ENCODE results near the gene MAP3K20.
"Not testable (repeated sequence)": the region's sequence is repeated elsewhere in the genome, so short reads cannot be mapped to it uniquely, and the experiment has no call there.

Gene MAP3K20

DNA sequence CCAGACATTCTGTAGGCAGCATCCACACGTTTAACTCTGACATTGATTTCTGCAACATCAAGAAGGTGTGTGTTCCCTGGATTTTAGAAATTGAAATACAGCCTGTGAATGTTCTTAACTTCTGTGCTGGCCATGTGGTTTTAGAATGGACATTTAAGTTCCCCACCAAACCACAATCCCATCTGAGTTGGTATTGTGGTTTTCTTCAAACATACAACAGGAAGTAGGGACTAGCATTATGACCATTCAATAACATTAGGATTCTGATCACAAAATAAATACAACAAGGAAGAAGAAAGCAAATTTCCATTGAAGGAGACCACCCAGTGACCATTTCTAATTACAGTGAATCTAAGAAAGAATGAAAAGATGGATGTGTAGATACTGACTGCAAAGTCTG is 51.2 kb downstream of the MAP3K20 start:
- DNase-seq = no peak

DNA sequence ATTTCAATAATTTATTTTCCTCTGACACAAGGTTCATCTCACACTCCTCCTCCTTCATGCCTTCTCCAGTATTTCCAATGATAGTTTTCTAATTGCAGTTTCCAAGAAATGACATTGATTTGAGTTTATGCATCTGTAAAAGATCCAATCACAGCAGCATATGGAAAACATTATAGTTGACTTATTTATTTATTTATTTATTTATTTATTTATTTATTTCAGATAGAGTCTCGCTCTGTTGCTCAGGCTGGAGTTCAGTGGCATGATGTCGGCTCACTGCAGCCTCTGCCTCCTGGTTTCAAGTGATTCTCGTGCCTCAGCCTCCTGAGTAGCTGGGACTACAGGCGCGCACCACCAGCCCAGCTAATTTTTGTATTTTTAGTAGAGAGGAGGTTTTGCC is 52.5 kb downstream of the MAP3K20 start:
- DNase-seq = not testable (repeated sequence)

DNA sequence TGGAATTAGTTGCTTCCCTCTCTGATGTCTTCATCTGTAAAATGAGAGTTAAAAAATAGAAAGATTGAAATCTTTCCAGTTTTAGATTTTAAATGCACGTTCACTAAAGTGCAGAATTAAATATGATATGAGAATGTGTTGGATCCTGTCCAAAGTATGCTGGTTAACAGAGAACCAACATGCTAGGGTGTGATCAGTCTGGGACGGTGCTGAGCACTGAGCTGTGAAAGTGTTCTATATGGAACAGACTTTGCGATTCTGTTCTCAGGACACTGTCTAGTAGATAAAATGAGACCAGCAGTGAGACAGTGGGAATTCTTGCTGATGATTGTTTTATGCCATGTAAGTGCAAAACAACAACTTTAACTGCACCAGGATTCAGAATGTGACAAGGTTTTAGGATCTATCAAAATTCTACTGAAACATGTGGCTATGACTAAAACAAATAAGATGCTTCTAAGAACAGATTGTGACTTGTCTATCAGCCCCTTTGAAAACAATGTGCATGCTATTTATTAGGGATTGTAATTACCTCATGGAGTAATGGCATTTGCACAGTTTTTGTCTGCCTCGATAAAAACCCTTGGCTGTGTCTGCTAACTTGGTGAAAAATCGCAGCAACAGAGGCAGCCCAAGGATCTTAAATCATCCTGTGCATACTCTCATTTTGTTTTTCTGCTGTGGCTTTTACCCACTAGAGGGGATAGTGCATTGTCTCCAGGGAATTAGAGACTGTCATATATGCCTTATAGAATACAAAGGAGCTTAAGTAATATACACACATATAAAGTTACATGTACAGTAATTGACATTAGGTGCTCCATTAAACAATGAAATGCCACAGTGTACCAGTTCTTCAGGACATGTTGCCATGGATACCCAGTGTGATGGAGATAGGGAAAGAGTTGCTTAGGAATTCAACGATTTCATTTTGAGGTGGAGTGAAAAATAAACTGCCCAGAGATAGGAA is 55.1 kb downstream of the MAP3K20 start:
- no peak for DNase-seq

DNA sequence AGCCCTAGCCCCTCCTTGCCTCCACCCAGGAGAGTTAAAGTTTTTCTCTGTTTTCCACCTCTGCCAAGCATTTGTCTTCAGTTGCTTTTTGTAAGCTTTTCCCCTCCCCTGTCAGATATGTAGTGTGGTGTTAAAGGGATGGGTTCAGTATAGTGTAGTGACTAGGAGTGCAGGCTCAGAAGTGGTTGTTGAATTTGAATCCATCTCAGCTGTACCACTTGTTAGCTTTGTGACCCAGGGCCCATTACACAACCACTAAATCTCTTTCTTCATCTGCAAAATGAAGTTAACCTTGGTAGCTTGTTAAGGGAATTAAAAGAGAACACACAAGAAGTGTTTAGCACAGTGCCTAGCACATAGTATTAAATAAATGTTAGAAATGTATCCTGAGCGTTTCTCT is 56.9 kb downstream of the MAP3K20 start:
- no peak for DNase-seq

DNA sequence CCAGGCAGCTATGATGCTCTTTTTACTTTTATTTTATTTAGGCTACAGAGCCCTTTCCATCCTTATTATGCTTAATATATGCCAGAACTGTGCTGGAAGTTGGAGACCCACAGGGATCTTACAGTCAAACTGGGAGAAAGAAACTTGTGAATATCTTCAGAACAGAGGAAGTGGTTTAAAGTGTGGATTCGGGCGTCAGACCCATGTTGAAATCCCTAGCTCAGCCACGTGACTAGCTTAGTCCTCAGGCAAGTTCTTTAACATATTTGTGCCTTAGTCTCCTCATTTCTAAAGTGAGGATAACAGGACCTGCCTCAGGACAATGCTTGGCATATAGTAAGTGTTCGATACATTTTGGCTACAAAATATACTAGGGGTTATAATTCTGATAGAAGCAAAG is 59.1 kb downstream of the MAP3K20 start:
- no peak for DNase-seq

DNA sequence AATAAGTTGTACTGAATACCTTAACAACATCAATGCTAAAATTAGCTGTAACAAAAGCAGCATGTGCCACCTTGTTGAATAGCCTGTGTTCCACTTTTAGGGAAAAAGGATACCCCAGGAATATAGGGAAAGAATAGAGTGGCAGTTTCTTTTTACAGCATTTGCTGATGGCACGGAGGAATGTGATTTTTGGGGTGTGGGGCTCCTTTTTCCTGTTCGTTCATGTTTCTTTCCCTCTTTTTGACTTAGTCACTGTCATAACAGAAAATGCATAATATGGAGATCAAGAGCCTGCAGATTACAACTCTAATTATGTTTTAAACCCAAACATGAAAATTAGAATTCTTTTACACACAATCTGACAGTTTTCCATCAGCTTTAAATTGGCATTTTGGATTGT is 60.4 kb downstream of the MAP3K20 start:
- DNase-seq = no peak

DNA sequence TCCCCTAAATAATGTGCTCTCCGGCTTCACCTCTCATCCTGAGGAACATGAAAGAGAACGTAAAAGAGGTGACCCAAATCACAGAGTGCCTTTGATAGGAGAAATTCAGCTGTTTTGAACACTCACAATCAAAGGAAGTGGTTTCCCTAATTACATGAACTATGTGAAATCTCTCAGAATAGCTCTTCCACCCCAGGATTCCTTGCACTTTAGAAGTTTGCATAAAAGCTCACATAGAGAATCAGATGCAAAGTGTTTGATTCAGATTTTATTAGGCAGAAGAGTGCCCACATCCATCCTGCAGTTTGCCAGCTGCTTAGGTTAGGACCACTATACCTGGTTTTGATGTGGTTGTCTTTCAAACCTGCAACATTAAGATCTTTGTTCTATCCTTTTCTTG is 61.0 kb downstream of the MAP3K20 start:
- no peak for DNase-seq

DNA sequence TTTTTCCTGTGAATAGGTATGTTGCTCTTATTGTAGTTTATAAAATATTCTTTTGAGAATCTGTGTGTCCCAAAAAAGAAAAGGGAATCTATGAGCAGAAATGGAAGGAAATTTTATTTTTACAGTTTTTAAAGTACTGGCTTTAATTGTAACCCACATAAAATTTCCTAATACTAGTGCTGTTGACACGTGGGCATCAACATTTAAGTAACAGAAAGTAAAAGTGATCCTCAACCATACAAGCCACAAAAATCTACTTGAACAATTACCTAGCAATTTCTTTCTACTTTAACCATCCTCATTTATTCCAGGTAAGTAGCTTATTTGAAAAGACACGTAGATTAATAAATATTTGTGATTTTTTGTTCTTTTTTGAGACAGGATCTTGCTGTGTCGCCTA is 62.0 kb downstream of the MAP3K20 start:
- no peak for DNase-seq

DNA sequence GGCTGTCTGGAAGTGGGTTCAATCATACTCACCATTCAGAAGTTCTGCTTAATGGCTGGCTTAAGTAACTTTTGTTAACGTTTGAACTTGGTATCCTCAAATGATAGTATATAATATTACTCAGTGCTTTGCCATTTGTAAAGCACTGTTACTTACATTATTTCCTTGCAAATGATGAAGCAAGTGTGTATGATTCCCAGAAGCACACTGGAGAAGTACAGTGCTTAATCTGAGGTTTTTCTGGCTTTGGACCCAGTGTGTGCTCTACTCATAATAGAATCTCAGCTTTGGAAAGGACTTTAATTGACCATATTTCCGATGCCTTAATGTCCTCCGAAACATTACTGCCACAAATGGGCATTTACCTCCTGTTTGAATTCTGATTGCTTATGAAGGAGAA is 63.3 kb downstream of the MAP3K20 start:
- no peak for DNase-seq

DNA sequence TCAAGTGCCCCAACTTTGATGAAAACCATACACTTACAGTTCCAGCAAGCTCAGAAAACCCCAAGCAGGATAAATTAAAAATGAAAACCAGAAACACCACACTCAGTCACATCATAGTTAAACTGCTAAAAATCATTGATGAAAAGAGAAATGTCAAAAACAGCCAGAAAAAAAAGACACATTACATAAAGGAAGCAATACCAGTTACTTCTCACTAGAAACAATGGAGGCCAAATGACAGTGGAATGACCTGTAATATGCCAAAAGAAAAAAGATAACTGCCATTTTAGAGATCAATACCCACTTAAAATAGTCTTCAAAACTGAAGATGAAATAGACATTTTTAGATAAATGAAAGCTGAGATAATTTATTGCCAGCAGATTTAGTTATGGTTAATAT is 66.0 kb downstream of the MAP3K20 start:
- no peak for DNase-seq

DNA sequence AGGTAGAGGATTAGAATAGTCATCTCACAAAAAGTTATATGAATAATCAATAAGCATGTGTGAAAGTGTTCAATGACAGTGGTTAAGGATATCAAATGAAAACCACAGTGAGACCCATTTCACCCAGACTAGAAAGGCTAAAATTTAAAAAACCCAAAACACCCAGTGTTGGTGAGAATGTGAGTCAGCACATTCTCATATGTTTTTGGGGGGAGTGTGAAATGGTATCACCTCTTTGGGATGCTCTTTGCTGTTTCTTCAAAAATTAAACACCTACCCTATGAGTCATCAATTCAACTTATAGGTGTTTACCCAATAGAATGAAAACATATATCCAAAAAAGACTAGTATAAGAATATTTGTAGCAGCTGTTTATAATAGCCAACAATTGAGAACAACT is 69.8 kb downstream of the MAP3K20 start:
- DNase-seq = no peak

DNA sequence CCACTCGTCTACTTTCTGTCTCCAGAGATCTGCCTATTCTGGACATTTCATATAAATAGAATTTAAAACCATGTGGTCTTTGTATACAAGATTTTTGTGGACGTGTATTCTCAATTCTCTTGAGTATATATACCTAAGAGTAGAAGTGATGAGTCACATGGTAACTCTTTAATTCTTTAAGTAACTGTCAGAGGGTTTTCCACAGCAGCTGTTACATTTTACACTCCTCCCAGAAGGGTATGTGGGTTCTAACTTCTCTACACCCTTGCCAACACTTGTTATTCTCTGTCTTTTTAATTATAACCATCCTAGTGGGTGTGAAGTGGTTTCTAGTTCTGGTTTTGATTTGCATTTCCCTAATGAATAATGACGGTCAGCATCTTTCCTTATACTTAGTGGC is 70.9 kb downstream of the MAP3K20 start:
- no peak for DNase-seq

DNA sequence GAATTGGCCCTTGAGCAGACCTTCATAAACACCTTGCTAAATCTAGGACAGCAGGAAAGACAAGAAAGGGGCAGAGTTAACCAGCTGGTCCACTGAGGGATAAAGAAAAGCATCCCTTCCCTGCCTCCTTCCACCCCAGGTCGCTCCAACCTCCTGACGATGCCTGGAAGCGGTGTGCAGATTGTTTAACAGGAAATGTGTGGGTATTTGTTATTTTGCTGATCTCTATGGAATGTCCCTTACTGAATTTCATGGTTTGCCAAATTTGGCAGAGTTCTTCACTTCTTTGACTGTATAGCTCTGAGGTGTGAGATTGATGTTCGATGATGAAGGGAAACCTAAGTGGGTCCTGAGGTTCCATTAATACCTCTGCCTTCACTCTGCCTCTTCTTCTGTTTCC is 72.9 kb downstream of the MAP3K20 start:
- no peak for DNase-seq

DNA sequence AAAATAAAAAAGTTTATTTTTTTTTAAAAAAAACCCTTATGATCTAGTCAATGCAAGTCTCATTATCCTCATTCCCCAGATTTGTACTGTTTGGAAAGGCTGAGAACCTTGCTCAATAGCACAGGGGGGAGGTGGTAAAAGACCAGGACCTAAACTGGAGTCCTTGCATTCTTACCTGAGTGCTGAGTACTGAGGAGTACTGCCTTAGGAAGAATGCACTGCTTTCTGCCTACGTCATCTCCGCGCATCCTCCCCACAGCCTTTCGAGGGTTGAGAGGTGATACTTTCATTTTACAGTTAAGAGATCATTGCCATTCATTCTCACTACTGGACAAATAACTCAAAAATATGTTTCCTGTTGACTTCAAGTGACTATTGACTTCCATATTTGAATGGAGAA is 73.8 kb downstream of the MAP3K20 start:
- no peak for DNase-seq

DNA sequence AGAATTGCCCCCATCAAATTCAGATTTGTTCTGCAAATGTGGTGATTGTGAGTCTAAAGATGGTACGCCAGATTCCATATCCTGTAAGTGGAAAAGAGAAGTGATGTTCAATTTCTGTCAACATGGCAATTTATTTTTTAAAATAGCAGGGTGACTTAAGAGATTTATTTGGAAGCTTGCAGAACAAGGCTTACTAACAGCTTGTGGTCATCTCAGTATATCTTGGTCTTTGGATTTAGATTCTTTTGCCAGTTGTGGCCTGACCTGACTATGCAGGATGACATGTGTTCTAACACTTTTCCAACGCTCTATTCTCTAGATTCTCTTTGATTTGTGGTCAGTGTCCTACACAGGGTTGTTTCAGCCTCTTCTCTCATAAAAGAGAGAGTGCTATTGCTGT is 74.4 kb downstream of the MAP3K20 start:
- no peak for DNase-seq

DNA sequence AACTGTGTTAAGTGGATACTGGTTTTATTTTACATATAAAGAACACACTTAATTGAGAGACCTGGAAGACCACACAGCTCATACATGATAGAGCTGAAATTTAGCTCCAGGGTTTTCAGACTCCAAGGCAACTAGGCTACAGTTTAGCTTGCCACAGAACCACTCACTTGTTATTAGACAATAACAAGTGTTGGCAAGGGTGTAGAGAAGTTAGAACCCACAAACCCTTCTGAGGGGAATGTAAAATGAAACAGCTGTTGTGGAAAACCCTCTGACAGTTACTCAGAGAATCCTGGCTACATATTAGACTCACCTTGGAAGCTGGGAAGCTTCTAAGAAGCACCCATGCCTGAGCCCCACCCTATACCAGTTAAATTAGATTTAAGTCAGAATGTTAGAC is 75.3 kb downstream of the MAP3K20 start:
- no peak for DNase-seq

DNA sequence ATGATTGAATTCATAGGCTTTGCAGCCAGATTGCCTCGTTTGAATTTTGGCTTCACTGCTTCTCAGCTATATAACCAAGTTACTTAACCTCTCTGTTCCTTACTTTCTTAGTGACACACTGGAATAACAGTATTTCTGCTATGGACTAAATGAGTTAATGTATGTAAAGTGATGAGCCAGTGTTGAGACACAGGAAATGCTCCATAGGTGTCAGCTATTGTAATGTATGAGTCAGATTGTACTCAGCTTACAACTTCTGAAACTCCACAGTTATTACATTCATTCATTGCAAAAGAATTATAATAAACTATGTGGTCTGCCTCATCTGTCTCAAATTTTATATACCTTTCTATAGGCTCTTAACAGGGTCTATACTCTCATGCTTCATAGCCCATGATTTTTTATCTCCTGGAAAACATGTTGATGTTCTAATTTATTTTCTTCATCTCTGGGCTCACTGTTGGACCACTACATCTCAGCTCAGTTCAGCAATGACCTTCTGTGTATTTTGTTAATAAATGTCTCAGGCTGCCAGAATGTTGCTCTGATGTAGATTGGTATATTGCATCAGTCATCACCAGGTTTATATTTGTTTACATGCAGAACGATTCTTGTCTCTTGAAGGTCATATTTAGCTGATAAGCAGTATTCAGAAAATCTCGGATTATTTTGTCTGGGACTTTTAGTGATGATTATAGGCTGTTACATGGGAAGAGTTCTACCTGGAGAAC is 76.2 kb downstream of the MAP3K20 start:
- DNase-seq = no peak

DNA sequence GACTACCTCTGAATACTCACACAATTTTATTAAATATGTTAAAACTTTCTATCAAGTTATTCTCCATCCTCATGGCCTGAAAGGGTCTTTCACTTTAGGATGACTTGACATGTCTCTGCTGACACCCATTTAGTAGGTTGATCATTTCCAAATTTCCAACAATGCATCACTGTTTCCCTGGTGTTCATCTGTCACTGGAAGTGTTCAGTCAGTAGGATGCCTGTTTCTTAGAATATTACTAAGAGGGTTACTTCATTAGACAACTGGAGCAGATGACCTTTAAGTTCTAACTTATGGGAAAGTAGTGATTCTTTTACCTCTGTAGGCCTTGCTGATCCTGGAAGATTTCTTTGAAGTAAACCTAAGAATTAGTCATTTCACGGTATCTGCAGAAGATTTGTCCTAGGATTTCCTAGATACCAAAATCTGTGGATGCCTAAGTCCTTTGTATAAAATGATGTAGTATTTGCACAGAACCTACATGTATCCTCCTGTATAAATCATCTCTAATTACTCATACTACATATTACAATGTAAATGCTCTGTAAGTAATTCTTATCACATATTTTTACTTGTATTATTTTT is 77.7 kb downstream of the MAP3K20 start:
- DNase-seq = no peak

DNA sequence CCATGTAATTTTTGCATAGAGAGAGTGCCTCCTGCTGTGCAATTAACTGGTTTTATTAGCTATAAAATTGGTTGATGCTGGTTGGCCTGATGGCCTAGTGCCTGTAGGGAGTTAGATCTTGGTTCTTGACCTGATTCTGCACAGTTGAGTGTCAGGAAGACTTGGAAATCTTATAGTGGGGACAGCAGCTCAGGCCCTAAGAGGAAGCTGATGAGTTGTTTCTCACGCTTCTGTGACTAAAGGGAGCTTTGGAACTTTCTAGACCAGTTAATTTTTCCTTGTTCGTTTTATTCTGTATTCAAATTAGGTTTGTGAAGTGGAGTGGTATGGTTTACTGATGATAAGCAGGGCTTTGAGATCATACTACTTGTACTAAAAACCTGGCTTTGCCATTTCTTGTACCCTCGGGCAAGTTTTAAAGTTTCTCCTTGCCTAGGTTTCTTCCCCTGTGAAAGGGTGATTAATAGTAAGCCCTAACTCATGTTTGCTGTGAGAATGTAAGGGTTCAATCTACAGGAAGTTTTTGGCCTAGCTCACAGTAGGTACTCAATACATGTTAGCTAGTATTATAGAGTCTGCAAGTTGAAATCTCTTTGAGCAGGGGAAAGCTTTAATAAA is 82.1 kb downstream of the MAP3K20 start:
- no peak for DNase-seq

DNA sequence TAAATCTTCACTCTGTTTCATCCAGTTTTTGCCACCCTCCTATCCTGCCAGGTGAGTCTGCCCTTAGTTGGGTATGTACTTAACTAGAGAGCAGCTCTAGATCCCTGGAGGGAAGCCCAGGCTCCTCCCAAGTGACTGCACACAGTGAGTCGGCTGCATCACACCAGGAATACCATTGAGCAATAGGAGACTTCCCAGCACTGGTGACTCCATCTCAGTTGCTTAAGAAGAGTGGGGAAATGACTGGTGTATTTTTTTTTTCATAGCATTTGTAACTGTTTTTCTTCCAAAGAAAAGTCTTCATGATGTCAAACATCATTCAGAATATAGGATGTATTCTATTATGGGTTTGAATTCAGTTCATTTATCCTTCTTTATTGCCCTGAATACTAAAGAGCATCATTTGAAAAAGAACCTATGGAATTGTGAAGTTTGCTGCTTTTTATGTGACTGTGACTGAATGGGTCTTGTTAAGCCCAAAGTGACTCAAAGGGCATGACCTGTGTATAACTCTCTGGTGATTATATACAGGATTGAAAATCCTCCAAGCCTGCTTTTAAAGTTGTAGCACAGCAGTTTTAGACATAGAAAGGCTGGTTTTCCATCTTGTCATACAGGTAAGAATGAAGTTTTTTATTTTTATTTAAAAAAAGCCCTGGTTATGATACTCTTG is 84.3 kb downstream of the MAP3K20 start:
- no peak for DNase-seq

DNA sequence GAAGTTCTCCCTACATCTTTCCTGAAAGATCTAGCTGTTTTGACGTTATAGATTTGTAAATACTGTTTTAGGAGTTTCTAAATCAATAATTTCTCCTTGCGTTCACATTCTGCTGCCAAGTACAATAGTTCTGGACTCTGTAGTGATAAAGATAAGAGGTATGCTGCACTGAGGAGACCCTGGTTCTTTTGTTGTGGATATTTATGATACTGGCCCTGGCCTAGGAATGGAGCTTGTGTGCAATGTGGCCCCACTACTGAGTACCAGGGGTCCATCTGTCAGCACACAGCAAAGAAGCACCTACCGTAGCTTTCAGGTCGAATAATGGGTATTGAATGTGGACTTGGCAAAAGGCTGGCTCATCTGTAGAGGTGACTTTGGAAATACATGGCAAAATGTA is 85.0 kb downstream of the MAP3K20 start:
- no peak for DNase-seq

DNA sequence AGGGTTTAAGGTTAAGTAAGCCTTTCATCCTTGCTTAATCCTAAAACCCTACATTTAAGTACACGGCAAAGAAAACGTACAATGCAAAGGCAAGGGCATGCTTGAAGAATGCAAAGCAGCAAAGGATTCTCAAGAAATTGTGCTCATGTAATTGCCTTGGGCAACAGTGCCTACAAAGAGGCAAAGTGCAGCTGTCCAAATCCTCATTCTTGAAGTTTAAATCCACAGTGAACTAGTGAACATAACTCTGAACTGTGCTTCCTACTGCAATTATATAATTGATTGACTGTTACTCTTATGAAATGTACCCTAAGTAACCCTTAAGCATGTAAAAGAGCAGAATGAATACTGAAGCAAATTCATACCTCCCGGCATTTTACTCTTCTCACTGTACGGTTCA is 85.4 kb downstream of the MAP3K20 start:
- DNase-seq = no peak

DNA sequence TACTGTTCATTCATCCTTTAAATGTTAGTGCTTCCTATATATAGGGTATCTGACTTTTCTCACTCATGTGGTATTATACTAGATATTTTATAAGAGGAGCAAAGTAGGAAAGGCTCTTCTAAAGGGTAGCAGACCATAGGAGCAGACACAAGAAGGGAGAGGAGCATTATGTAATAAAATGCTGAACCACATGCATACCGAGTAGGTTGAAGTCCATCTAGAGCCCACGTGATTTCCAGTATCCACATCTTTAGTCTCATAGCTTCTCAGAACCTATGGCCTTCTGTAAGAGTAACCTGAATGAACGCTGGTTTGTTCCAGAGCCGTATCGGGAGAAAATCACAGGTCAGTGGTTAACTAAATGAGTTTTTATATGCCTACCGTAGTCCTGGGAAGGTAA is 85.9 kb downstream of the MAP3K20 start:
- DNase-seq = no peak
